A549 (cell line): ENCODE measurements around the gene ZNF331. TPM values are rescaled to one million over a fixed set of nuclear protein-coding genes. Genes with fewer than 3 reads are reported as not detected.

ENCODE experiments used
- ATAC-seq, 2 experiments: fragments of 200-7000 bp in 1 of 2; fragments of >200 bp in 1 of 2; cut with Nextera tagmentation in 1 of 2; cut with Tn5 transposase in 1 of 2; 3 replicates each; pipeline versions ENCODE4 v1.8.0 to v1.9.1; 2018 to 2020; ENCODE audit warnings: mild to moderate bottlenecking in 1 of 2, moderate library complexity in 1 of 2
- CTCF ChIA-PET: fragments of 300-600 bp; sonication (Branson Sonifier 250); formaldehyde crosslinking; extraction: SDS; loops from one replicate; lab custom pipeline; 2021; ENCODE audit warnings: antibody characterized with exemption, inconsistent platforms; lab: Yijun Ruan, JAX
- POLR2A ChIA-PET: fragments of 350-600 bp; formaldehyde crosslinking; extraction: SDS; loops from one replicate; lab custom pipeline; 2021; ENCODE audit warnings: antibody characterized with exemption, inconsistent platforms; lab: Yijun Ruan, JAX
- DNase-seq, 2 experiments: peaks; one replicate each; pipeline versions ENCODE4 v3.0.0 to v3.0.0-alpha.2; 2011 to 2016; ENCODE audit warnings: low read depth in 1 of 2, low spot score in 1 of 2
- FAIRE-seq: peaks from 2 replicates; lab custom pipeline; 2011; peaks lifted over from hg19 to GRCh38; lab: Jason Lieb, UNC
- H3K27ac ChIP-seq, 2 experiments: fragments of >200 bp; sonication (Bioruptor Twin); formaldehyde crosslinking; 3 replicates each; pipeline ENCODE4 v1.5.1; 2016 to 2017
- H3K4me1 ChIP-seq: fragments of >200 bp; sonication (Bioruptor Twin); formaldehyde crosslinking; 3 replicates; pipeline ENCODE4 v1.6.1; 2016
- H3K4me2 ChIP-seq: fragments of >200 bp; sonication (Bioruptor Twin); formaldehyde crosslinking; 3 replicates; pipeline ENCODE4 v1.6.1; 2016
- H3K4me3 ChIP-seq: fragments of >200 bp; sonication (Bioruptor Twin); formaldehyde crosslinking; 3 replicates; pipeline ENCODE4 v1.5.1; 2016
- H3K9me3 ChIP-seq: fragments of >200 bp; sonication (Bioruptor Twin); formaldehyde crosslinking; 3 replicates; pipeline ENCODE4 v1.6.1; 2016
- BHLHE40 ChIP-seq: IDR thresholded peaks from 2 replicates; pipeline ENCODE4 v1.6.1; 2012; ENCODE audit warnings: low read depth, low read length, inconsistent platforms
- CEBPB ChIP-seq, 2 experiments: fragments of >200 bp in 1 of 2; sonication (Bioruptor Twin) in 1 of 2; formaldehyde crosslinking in 1 of 2; IDR thresholded peaks; 2 replicates each; pipeline ENCODE4 v1.6.1; 2012 to 2016
- E2F6 ChIP-seq: IDR thresholded peaks from 2 replicates; pipeline ENCODE4 v1.6.1; 2012; ENCODE audit warnings: low read depth, borderline replicate concordance
- HDAC2 ChIP-seq: fragments of 200-600 bp; sonication (generic); IDR thresholded peaks from 2 replicates; pipeline ENCODE4 v1.6.1; 2016
- JUN ChIP-seq, 2 experiments: fragments of >200 bp; sonication (Bioruptor Twin); formaldehyde crosslinking; IDR thresholded peaks; 2 replicates in 1 of 2; 3 replicates in 1 of 2; pipeline ENCODE4 v1.6.1; 2016 to 2017
- JUNB ChIP-seq: fragments of >200 bp; sonication (Bioruptor Twin); formaldehyde crosslinking; IDR thresholded peaks from 2 replicates; pipeline ENCODE4 v1.6.1; 2016
- MAFK ChIP-seq: fragments of 450-650 bp; IDR thresholded peaks from 2 replicates; pipeline ENCODE4 v1.6.1; 2014; ENCODE audit not compliant: partially characterized antibody
- MAZ ChIP-seq: fragments of 150-350 bp; IDR thresholded peaks from 2 replicates; pipeline ENCODE4 v1.6.1; 2014; ENCODE audit warnings: antibody characterized with exemption, low read depth, low read length, borderline replicate concordance
- MYC ChIP-seq: IDR thresholded peaks from 2 replicates; pipeline ENCODE4 v1.6.1; 2012; ENCODE audit warnings: mild to moderate bottlenecking, inconsistent platforms, low read length, improper control_type of control experiment, borderline replicate concordance
- NPAS2 ChIP-seq: fragments of 250-450 bp; sonication (Bioruptor Pico); IDR thresholded peaks from 2 replicates; pipeline ENCODE4 v1.8.0; 2022; ENCODE audit warnings: mild to moderate bottlenecking, moderate library complexity, borderline replicate concordance
- NR3C1 ChIP-seq: fragments of >200 bp; sonication (Bioruptor Twin); formaldehyde crosslinking; IDR thresholded peaks from 3 replicates; pipeline ENCODE4 v1.6.1; 2017
- RARB ChIP-seq: fragments of 250-450 bp; sonication (Bioruptor Pico); IDR thresholded peaks from 2 replicates; pipeline ENCODE4 v1.8.0; 2021; ENCODE audit warnings: mild to moderate bottlenecking, moderate library complexity
- RFX5 ChIP-seq: fragments of 450-650 bp; IDR thresholded peaks from 2 replicates; pipeline ENCODE4 v1.7.1; 2014; ENCODE audit warnings: antibody characterized with exemption, mild to moderate bottlenecking, moderate library complexity
- SMC3 ChIP-seq: fragments of >200 bp; sonication (Bioruptor Twin); formaldehyde crosslinking; IDR thresholded peaks from 3 replicates; pipeline ENCODE4 v1.6.1; 2018; ENCODE audit warnings: inconsistent platforms
- TFCP2L1 ChIP-seq: fragments of 250-450 bp; sonication (Bioruptor Pico); IDR thresholded peaks from 2 replicates; pipeline ENCODE4 v1.5.0; 2021; ENCODE audit warnings: mild to moderate bottlenecking
- TP53 ChIP-seq: fragments of 250-450 bp; sonication (Bioruptor Pico); IDR thresholded peaks from 2 replicates; pipeline ENCODE4 v1.5.0; 2021; ENCODE audit warnings: mild to moderate bottlenecking, moderate library complexity
- USF2 ChIP-seq: fragments of 450-650 bp; IDR thresholded peaks from 2 replicates; pipeline ENCODE4 v1.6.1; 2014; ENCODE audit warnings: antibody characterized with exemption
- ZNF302 ChIP-seq: fragments of 250-450 bp; sonication (Bioruptor Pico); IDR thresholded peaks from 2 replicates; pipeline ENCODE4 v1.9.0; 2021; ENCODE audit warnings: inconsistent platforms, mild to moderate bottlenecking, moderate library complexity
- WGBS: methylation state at CpG from one replicate; pipeline ENCODE4 v1.1.6; 2017; ENCODE audit errors: missing lambda C conversion rate; 5-methylcytosine and 5-hydroxymethylcytosine counted together
- polyA plus RNA-seq, 4 experiments: library from polyadenylated mRNA; depleted of rRNA in 3 of 4; stranded (reverse); fragments of >200 nt; fragmentation: RNase III in 1 of 4; extraction: RNeasy Plus Mini Kit Qiagen cat#74134 plus additional on column Dnase treatment in 1 of 4; gene quantifications; 2 replicates in 3 of 4; 3 replicates in 1 of 4; pipeline ENCODE4 v1.2.3, GENCODE V29; 2011 to 2017
- TF ChIP-seq, protein P1 (sequence below): IDR thresholded peaks from 2 replicates; pipeline ENCODE4 v1.6.1; 2012
- TF ChIP-seq, protein P2 (sequence below): fragments of >200 bp; sonication (Bioruptor Twin); formaldehyde crosslinking; IDR thresholded peaks from 3 replicates; pipeline ENCODE4 v1.5.1; 2016

ZNF331 gene
- polyA plus RNA-seq, 2 of the 4 experiments (the other 2 are of a cell fraction), result 14.5 to 18.1 TPM

DNA sequence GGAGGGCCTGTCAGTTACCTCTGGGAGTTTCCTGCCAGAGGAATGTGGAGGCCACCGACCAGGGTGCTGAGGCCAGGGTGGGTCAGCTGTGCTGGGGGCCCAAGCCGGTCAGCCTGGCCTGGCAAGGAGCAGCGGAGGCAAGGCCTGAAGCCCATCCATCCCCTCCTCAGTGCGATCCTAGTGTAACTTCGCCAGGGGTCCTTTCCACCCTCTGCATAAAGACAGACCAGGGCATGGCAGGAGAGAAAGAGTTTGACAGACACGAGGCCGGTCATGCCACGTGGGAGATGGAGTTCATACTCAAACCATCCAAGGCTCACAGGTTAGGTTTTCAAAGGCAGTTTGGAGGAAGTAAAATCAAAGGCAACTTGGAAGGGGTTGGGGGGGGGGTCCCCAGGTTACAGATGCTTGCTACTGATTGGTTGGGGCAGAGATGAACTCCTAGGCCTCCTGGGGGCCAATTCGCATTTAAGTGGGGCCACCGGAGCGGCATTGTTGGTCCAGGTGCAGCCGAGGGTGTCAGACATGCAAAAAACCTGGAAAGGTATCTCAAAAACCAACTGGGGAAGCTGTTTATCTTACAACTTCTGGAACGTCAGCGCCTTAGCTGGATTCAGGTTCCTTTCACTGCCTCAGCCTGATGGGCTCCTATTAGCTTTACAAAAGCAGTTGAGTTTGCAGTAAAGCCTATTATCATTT, 57.0 kb downstream of the ZNF331 start:
- Histone ChIP-seq H3K4me1 (no peaks in the 10 kb centered on the region), H3K9me3 (peaks cover 38% of the 10 kb centered on the region), H3K4me3 (no peak overlapping the region), H3K4me2 (no peak overlapping the region), H3K27ac (no peak overlapping the region)
- DNase-seq (no peak), ATAC-seq (no peak), FAIRE-seq (no peak)
- ChIA-PET POLR2A (no interaction called here), CTCF (no interaction called here)
- WGBS, result 38% methylated on average over 14 of the region's 14 CpGs
- TF ChIP-seq HDAC2 (no peak), NR3C1 (no peak), RARB (CRISPR knock-in tag) (no peak), RFX5 (no peak), MAFK (no peak), MYC (no peak)

GRCh38 chr19:53595510-53595867, 57.5 kb downstream of the ZNF331 start:
- DNase-seq, result no peak
- TF ChIP-seq ZNF302 (CRISPR knock-in tag) (no peak), TP53 (CRISPR knock-in tag) (no peak), USF2 (no peak), E2F6 (no peak), JUNB (no peak)
- TF ChIP-seq, protein P1, sequence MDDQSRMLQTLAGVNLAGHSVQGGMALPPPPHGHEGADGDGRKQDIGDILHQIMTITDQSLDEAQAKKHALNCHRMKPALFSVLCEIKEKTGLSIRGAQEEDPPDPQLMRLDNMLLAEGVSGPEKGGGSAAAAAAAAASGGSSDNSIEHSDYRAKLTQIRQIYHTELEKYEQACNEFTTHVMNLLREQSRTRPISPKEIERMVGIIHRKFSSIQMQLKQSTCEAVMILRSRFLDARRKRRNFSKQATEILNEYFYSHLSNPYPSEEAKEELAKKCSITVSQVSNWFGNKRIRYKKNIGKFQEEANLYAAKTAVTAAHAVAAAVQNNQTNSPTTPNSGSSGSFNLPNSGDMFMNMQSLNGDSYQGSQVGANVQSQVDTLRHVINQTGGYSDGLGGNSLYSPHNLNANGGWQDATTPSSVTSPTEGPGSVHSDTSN, result no peak
- no peak overlapping the region for H3K4me3 ChIP-seq
- H3K4me2 ChIP-seq, result no peak overlapping the region
- CTCF ChIA-PET, result no interaction called here
- no peak for ATAC-seq
- no peak overlapping the region for H3K27ac ChIP-seq
- POLR2A ChIA-PET, result no interaction called here
- FAIRE-seq, result no peak
- H3K9me3 ChIP-seq, result peaks cover 39% of the 10 kb centered on the region
- 77% methylated on average over 8 of the region's 9 CpGs for WGBS
- no peaks in the 10 kb centered on the region for H3K4me1 ChIP-seq

- Histone ChIP-seq H3K4me1 (no peaks in the 10 kb centered on the region), H3K4me2 (no peak overlapping the region), H3K4me3 (no peak overlapping the region), H3K27ac (no peak overlapping the region)
- DNase-seq (no peak), ATAC-seq (no peak)
- WGBS, result 51% methylated on average over 9 of the region's 9 CpGs
- TF ChIP-seq HDAC2 (no peak), MYC (no peak), CEBPB (IDR thresholded peaks at IDR 0.05) (no peak), NPAS2 (no peak), TFCP2L1 (CRISPR knock-in tag) (no peak), MAZ (no peak), JUN (IDR thresholded peaks at IDR 0.05) (no peak), RARB (CRISPR knock-in tag) (no peak), SMC3 (no peak), BHLHE40 (no peak)
- TF ChIP-seq, protein P2, sequence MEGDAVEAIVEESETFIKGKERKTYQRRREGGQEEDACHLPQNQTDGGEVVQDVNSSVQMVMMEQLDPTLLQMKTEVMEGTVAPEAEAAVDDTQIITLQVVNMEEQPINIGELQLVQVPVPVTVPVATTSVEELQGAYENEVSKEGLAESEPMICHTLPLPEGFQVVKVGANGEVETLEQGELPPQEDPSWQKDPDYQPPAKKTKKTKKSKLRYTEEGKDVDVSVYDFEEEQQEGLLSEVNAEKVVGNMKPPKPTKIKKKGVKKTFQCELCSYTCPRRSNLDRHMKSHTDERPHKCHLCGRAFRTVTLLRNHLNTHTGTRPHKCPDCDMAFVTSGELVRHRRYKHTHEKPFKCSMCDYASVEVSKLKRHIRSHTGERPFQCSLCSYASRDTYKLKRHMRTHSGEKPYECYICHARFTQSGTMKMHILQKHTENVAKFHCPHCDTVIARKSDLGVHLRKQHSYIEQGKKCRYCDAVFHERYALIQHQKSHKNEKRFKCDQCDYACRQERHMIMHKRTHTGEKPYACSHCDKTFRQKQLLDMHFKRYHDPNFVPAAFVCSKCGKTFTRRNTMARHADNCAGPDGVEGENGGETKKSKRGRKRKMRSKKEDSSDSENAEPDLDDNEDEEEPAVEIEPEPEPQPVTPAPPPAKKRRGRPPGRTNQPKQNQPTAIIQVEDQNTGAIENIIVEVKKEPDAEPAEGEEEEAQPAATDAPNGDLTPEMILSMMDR, result no peak
- TF ChIP-seq, all 56 proteins: peak for 0
- peaks cover 40% of the 10 kb centered on the region for H3K9me3 ChIP-seq
- no peak for FAIRE-seq
- ChIA-PET CTCF (interaction anchor here (0.5 kb wide), 1 partner anchor 659 kb away, joined by 3 read pairs; no protein-coding TSS in a partner anchor), POLR2A (no interaction called here)
Observed at GRCh38 chr19:53596056-53596455, 58.1 kb downstream of the ZNF331 start.
